GM12878 (cell line): ENCODE data around the gene ZBTB14. TPM values are rescaled to one million over a fixed set of nuclear protein-coding genes. Genes with fewer than 3 reads are reported as not detected.

Experiments
- ATAC-seq: fragments of 200-7000 bp; cut with Tn5 transposase; 3 replicates; pipeline ENCODE4 v1.9.1; 2020; ENCODE audit warnings: mild to moderate bottlenecking, moderate library complexity
- BruUV-seq: library from RNA; stranded (reverse); fragments of 400-500 nt; replicated peaks from 2 replicates; lab custom pipeline; 2021; lab: Mats Ljungman, UMichigan
- CTCF ChIA-PET: fragments of 300-600 bp; sonication (Branson Sonifier 250); formaldehyde crosslinking; extraction: SDS; loops from one replicate; lab custom pipeline; 2021; ENCODE audit warnings: inconsistent platforms; lab: Yijun Ruan, JAX
- POLR2A ChIA-PET: fragments of 350-600 bp; formaldehyde crosslinking; extraction: SDS; loops from one replicate; lab custom pipeline; 2021; ENCODE audit warnings: inconsistent platforms; lab: Charles Lee
- RAD21 ChIA-PET: fragments of 300-600 bp; sonication (Branson Sonifier 250); formaldehyde crosslinking; loops from one replicate; lab custom pipeline; 2023; ENCODE audit warnings: antibody characterized with exemption; ENCODE audit not compliant: unreplicated experiment; lab: Charles Lee
- SMC1A ChIA-PET: fragments of 300-600 bp; sonication (Branson Sonifier 250); formaldehyde crosslinking; loops from one replicate; lab custom pipeline; 2023; ENCODE audit not compliant: unreplicated experiment, uncharacterized antibody; lab: Charles Lee
- DNase-seq: peaks from one replicate; pipeline ENCODE4 v3.0.0-alpha.2; 2011; ENCODE audit warnings: low read depth, low spot score
- FAIRE-seq: peaks from 3 replicates; lab custom pipeline; 2011; peaks lifted over from hg19 to GRCh38; lab: Jason Lieb, UNC
- H2AFZ ChIP-seq: 2 replicates; pipeline ENCODE4 v1.6.0; 2011; ENCODE audit warnings: low read depth, low read length, control low read depth; ENCODE audit not compliant: control insufficient read depth
- H3K27ac ChIP-seq: 2 replicates; pipeline ENCODE4 v1.5.1; 2011; ENCODE audit warnings: control low read depth; ENCODE audit not compliant: control insufficient read depth, insufficient read depth
- H3K27me3 ChIP-seq, 2 experiments: replicated peaks in 1 of 2; 2 replicates each; pipeline versions ENCODE4 v1.6.0 to v1.6.1; 2011; ENCODE audit warnings: low read length in 1 of 2; ENCODE audit not compliant: control insufficient read depth in 2 of 2, insufficient read depth in 2 of 2
- H3K36me3 ChIP-seq, 2 experiments: 2 replicates each; pipeline ENCODE4 v1.5.1; 2011; ENCODE audit warnings: low read length in 1 of 2; ENCODE audit not compliant: control insufficient read depth in 2 of 2, insufficient read depth in 2 of 2
- H3K4me1 ChIP-seq: 2 replicates; pipeline ENCODE4 v1.6.1; 2011; ENCODE audit warnings: mild to moderate bottlenecking, low read length, moderate library complexity, mixed read lengths; ENCODE audit not compliant: control insufficient read depth, insufficient read depth
- H3K4me2 ChIP-seq: 2 replicates; pipeline ENCODE4 v1.6.0; 2011; ENCODE audit warnings: control low read depth; ENCODE audit not compliant: control insufficient read depth, insufficient read depth
- H3K4me3 ChIP-seq: fragments of 200-600 bp; sonication (generic); 2 replicates; pipeline ENCODE4 v1.5.1; 2016
- H3K79me2 ChIP-seq: 2 replicates; pipeline ENCODE4 v1.6.0; 2011; ENCODE audit warnings: low read length; ENCODE audit not compliant: control insufficient read depth, insufficient read depth
- H3K9ac ChIP-seq: 2 replicates; pipeline ENCODE4 v1.8.0; 2011; ENCODE audit warnings: low read length, control low read depth, mixed read lengths; ENCODE audit not compliant: control insufficient read depth, insufficient read depth
- H3K9me3 ChIP-seq: replicated peaks from 3 replicates; pipeline ENCODE4 v1.5.1; 2011; ENCODE audit warnings: mild to moderate bottlenecking, low read length; ENCODE audit not compliant: control insufficient read depth, insufficient read depth
- H4K20me1 ChIP-seq: 2 replicates; pipeline ENCODE4 v1.6.0; 2011; ENCODE audit not compliant: control insufficient read depth, insufficient read depth
- CHD4 ChIP-seq: fragments of 200-600 bp; sonication (generic); IDR thresholded peaks from 2 replicates; pipeline ENCODE4 v1.6.1; 2016; ENCODE audit warnings: mild to moderate bottlenecking
- CREB1 ChIP-seq: IDR thresholded peaks from 2 replicates; pipeline ENCODE4 v1.6.1; 2012; ENCODE audit warnings: low read depth, mild to moderate bottlenecking, inconsistent platforms
- CREM ChIP-seq: IDR thresholded peaks from 2 replicates; pipeline ENCODE4 v1.6.1; 2014; ENCODE audit warnings: antibody characterized with exemption, low read depth
- EGR1 ChIP-seq, 2 experiments: IDR thresholded peaks; 1 replicate in 1 of 2; 2 replicates in 1 of 2; pipeline ENCODE4 v1.6.1; 2011 to 2012; ENCODE audit warnings: low read depth in 2 of 2, low read length in 2 of 2, borderline replicate concordance in 1 of 2, mild to moderate bottlenecking in 1 of 2, moderate library complexity in 1 of 2
- IKZF1 ChIP-seq: fragments of 450-650 bp; conservative IDR thresholded peaks from 2 replicates; pipeline ENCODE4 v1.6.1; 2017; ENCODE audit warnings: antibody characterized with exemption, mild to moderate bottlenecking
- IKZF2 ChIP-seq, 2 experiments: fragments of 450-650 bp; IDR thresholded peaks; 2 replicates each; pipeline ENCODE4 v1.6.1; 2017; ENCODE audit warnings: mild to moderate bottlenecking in 2 of 2, moderate library complexity in 2 of 2
- LARP7 ChIP-seq: fragments of 450-650 bp; IDR thresholded peaks from 2 replicates; pipeline ENCODE4 v1.6.1; 2017; ENCODE audit warnings: mild to moderate bottlenecking
- MYB ChIP-seq: fragments of 150-350 bp; IDR thresholded peaks from 2 replicates; pipeline ENCODE4 v1.6.1; 2014; ENCODE audit warnings: mild to moderate bottlenecking, low read depth, low read length, borderline replicate concordance
- PML ChIP-seq: IDR thresholded peaks from 2 replicates; pipeline ENCODE4 v1.6.1; 2012; ENCODE audit warnings: low read length, inconsistent platforms
- POLR2AphosphoS5 ChIP-seq: IDR thresholded peaks from 2 replicates; pipeline ENCODE4 v1.6.1; 2011; ENCODE audit warnings: mild to moderate bottlenecking, low read length, inconsistent platforms
- RELB ChIP-seq: fragments of 450-650 bp; IDR thresholded peaks from 2 replicates; pipeline ENCODE4 v1.6.1; 2017; ENCODE audit warnings: low read depth, mild to moderate bottlenecking, moderate library complexity
- RUNX3 ChIP-seq: IDR thresholded peaks from 2 replicates; pipeline ENCODE4 v1.6.1; 2012; ENCODE audit warnings: low read length, inconsistent platforms
- SMAD5 ChIP-seq: IDR thresholded peaks from 2 replicates; pipeline ENCODE4 v1.6.1; 2016; ENCODE audit warnings: antibody characterized with exemption, low read depth
- WRNIP1 ChIP-seq: IDR thresholded peaks from 2 replicates; pipeline ENCODE4 v1.6.1; 2011; ENCODE audit warnings: low read depth, low read length, improper control_type of control experiment, borderline replicate concordance
- YY1 ChIP-seq: IDR thresholded peaks from 2 replicates; pipeline ENCODE4 v1.6.1; 2011; ENCODE audit warnings: low read depth, mild to moderate bottlenecking, low read length
- ZBTB40 ChIP-seq: fragments of 450-650 bp; IDR thresholded peaks from 2 replicates; pipeline ENCODE4 v1.6.1; 2016; ENCODE audit warnings: mild to moderate bottlenecking, moderate library complexity, borderline replicate concordance
- ZNF207 ChIP-seq: fragments of 450-650 bp; IDR thresholded peaks from 2 replicates; pipeline ENCODE4 v1.6.1; 2014; ENCODE audit warnings: antibody characterized with exemption, mild to moderate bottlenecking, borderline replicate concordance
- ZZZ3 ChIP-seq: IDR thresholded peaks from 2 replicates; pipeline ENCODE4 v1.6.1; 2011; ENCODE audit warnings: low read depth; ENCODE audit not compliant: control insufficient read depth, insufficient read length
- WGBS: methylation state at CpG from one replicate; pipeline ENCODE4 v1.1.6; 2016; ENCODE audit warnings: low lambda C conversion rate; ENCODE audit not compliant: insufficient replicate concordance, insufficient coverage; ENCODE audit errors: missing lambda C conversion rate; 5-methylcytosine and 5-hydroxymethylcytosine counted together
- in situ Hi-C: fragments of 300-500 bp; cut with MboI; formaldehyde crosslinking; loops from 9 replicates; pipeline ENCODE4 v1.14.3; 2018; ENCODE audit warnings: mixed read lengths
- intact Hi-C: fragments of 100-400 bp; cut with micrococcal nuclease; formaldehyde crosslinking; loops from one replicate; pipeline ENCODE4 v1.14.2; 2022; ENCODE audit not compliant: unreplicated experiment
- polyA plus RNA-seq, 11 experiments: library from polyadenylated mRNA; depleted of rRNA in 4 of 11; unstranded in 6 of 11; stranded (reverse) in 5 of 11; fragments of >200 nt; fragmentation: Nextera tagmentation in 4 of 11; fragmentation: Illumina TruSeq in 1 of 11; extraction: Ambion mirVana in 4 of 11; extraction: Trizol in 1 of 11; gene quantifications; 1 replicate in 1 of 11; 2 replicates in 10 of 11; pipeline versions ENCODE4 v1.2.1 to v1.2.3, GENCODE V29; 2011 to 2016; ENCODE audit warnings: inconsistent platforms in 2 of 11, missing spikeins in 2 of 11, low read depth in 1 of 11
- total RNA-seq, 4 experiments: library from RNA; depleted of rRNA in 3 of 4; stranded (reverse); fragments of >200 nt in 3 of 4; fragmentation: Illumina TruSeq in 1 of 4; extraction: Trizol in 1 of 4; gene quantifications; 2 replicates each; pipeline versions ENCODE4 v1.2.1 to v1.2.3, GENCODE V29; 2013 to 2021

Gene ZBTB14
- total and polyA plus RNA-seq, 10 of the 15 experiments (the other 5 are each of a cell fraction or from before 2014, with no cell fraction given) = 4.4 to 21.2 (median 11.1) TPM

GRCh38 chr18:5296706-5297320 is 1.3 kb upstream of the ZBTB14 start:
- Histone ChIP-seq H3K9ac (peak overlapping the region; percentile 82), H3K27ac (peak overlapping the region; percentile 68), H2AFZ (peak overlapping the region; percentile 94), H3K4me2 (peak overlapping the region; percentile 98), H4K20me1 (no peaks in the 10 kb centered on the region), H3K79me2 (peaks cover 9% of the 10 kb centered on the region), H3K27me3 (peaks cover 0 to 1% of the 10 kb centered on the region in 2 experiments; a peak in 2 of 4 replicates), H3K4me3 (peak overlapping the region; percentile 76), H3K4me1 (peaks cover 5% of the 10 kb centered on the region; the same call in 1 of the 2 replicates), H3K36me3 (no peaks in the 10 kb centered on the region), H3K9me3 (no peaks in the 10 kb centered on the region)
- in situ Hi-C loops = no loop called here
- FAIRE-seq = no peak
- WGBS = 10% methylated on average over 36 of the region's 36 CpGs
- intact Hi-C loops = loop anchor here (1.0 kb wide), 1 partner anchor 60 kb away; no protein-coding TSS in a partner anchor
- DNase-seq = no peak
- ATAC-seq = peak; percentile 11
- CTCF ChIA-PET = interaction anchor here (1.1 to 1.2 kb wide), 2 partner anchors 34 to 59 kb away, joined by 3 to 9 read pairs; no protein-coding TSS in a partner anchor
- RAD21 ChIA-PET = interaction anchor here (0.7 to 4.7 kb wide), 4 partner anchors 8 to 60 kb away, joined by 3 to 33 read pairs (median 4); no protein-coding TSS in a partner anchor
- SMC1A ChIA-PET = interaction anchor here (0.6 to 1.7 kb wide), 5 partner anchors 8 to 1803 kb away, joined by 3 to 6 read pairs (median 3); no protein-coding TSS in a partner anchor
- no TSS peak for BruUV-seq
- POLR2A ChIA-PET = interaction anchor here (0.6 to 4.9 kb wide), 3 partner anchors 18 to 627 kb away, joined by 4 to 51 read pairs (median 6); no protein-coding TSS in a partner anchor
- peak; percentile 85 for TF ChIP-seq YY1
- peak; percentile 9; the same call in 1 of the 2 replicates for TF ChIP-seq IKZF1
- TF ChIP-seq SMAD5 = peak; percentile 43; the same call in 1 of the 2 replicates
- peak; percentile 2; the same call in 1 of the 2 replicates for TF ChIP-seq RUNX3
- TF ChIP-seq CREM = peak; percentile 95
- TF ChIP-seq PML = peak; percentile 37; the same call in 1 of the 2 replicates
- TF ChIP-seq POLR2AphosphoS5 = peak; percentile 52; the same call in 1 of the 2 replicates
- no peak for TF ChIP-seq CHD4
- TF ChIP-seq ZBTB40 = 0 out of 2 replicates have a peak, but pooled peaks have one; percentile 17
- peak; percentile 24 to 28; a peak in 1 of 4 replicates for TF ChIP-seq IKZF2 (IDR thresholded peaks at IDR 0.05)
- no peak for TF ChIP-seq MYB
- 0 out of 2 replicates have a peak, but pooled peaks have one; percentile 7 for TF ChIP-seq LARP7
- TF ChIP-seq CREB1 = peak; percentile 90
- no peak for TF ChIP-seq EGR1 (IDR thresholded peaks at IDR 0.05; ENCODE audit: borderline replicate concordance in 1 of 2, low read depth in 2 of 2, low read length in 2 of 2)
- no peak for TF ChIP-seq ZZZ3
- 0 out of 2 replicates have a peak, but pooled peaks have one; percentile 24 for TF ChIP-seq RELB
- 0 out of 2 replicates have a peak, but pooled peaks have one; percentile 15 for TF ChIP-seq ZNF207
- TF ChIP-seq WRNIP1 = no peak
